HG03575 (cell line): ENCODE measurements around the gene CLDN22.

Source experiments
- ATAC-seq: cut with Tn5 transposase; IDR thresholded peaks from one replicate; pipeline ENCODE4 v1.9.1; 2021; ENCODE audit not compliant: unreplicated experiment, insufficient number of reproducible peaks, low FRiP score; ENCODE audit errors: extremely low read depth

Gene CLDN22

DNA sequence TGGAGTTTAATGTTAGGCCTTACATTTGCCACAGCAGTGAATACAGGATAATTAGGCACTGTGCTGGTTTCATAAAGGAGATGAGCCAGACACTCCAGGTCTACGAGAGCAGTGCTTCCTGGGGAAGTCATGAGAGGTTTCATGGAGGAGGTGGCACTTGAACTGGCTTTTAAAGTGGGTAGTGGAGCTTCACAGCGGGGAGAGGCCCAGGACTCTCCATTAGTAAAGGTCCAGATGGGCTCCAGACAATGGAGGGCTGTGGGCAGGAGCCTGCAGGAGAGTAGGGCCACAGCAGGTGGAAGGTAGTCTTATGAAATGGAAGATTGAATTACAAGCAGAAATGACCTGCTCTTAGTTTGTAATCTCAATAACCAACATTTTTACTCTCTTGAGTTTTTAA, 29.0 kb downstream of the CLDN22 start:
- no peak for ATAC-seq

- ATAC-seq = no peak
Observed at GRCh38 chr4:183289688-183290087, 30.4 kb downstream of the CLDN22 start.

DNA sequence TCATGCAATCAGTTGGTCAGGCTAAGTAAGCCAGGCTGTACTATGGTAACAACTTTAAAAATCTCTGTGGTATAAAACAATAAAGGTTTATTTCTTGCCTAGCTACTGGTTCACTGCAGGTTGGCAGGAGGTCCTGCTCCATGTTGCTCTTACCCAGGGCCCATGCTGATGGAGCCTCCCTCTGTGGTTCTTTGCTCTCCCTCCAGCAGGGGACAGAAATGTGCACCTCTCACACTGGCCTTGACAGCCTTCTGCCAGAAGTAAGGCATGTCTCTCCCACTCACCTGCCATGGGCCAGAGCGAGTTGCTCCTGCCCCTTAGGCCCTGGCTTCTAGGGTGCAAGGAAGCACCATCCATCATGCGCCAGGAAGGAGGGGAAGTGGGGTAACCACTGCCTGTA, 31.1 kb downstream of the CLDN22 start:
- ATAC-seq = no peak

- peak; percentile 43 for ATAC-seq
Observed at GRCh38 chr4:183287677-183288076, 32.4 kb downstream of the CLDN22 start.

DNA sequence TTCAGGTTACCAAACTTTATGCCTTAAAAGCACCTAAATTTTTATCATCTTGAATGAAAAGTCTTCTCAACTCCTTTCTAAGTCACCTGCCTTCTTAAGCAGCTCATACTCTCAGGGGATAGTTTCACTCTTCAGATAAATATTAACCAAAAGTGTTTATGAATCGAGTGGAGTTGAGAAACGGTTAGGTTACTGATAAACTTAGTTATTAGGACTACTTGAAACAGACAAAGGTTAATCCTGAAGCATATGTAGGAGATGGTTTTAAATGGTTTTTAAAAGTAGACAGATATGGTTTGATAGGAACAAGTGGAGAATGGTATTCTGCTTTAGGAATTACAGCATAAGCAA, 32.8 kb downstream of the CLDN22 start:
- ATAC-seq = peak; percentile 59

- no peak for ATAC-seq
Observed at GRCh38 chr4:183286590-183287308, 33.3 kb downstream of the CLDN22 start.

DNA sequence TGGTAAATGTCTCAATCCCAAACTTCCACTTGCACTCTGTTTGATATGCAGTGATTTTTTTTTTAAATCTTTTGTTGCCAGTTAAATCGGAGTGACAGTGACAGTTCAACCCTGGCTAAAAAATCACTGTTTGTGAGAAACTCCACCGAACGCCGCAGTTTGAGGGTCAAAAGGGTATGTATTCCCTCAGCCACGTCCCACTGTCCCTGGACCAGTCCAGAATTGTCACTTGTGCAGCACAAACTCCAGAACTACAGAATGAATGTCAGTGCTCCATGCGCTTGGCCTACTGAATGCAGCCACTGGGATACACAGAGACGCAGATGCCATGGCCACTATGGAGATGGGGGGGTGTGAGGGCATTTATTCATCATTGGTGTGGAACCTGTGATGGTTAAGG, 34.2 kb downstream of the CLDN22 start:
- no peak for ATAC-seq

DNA sequence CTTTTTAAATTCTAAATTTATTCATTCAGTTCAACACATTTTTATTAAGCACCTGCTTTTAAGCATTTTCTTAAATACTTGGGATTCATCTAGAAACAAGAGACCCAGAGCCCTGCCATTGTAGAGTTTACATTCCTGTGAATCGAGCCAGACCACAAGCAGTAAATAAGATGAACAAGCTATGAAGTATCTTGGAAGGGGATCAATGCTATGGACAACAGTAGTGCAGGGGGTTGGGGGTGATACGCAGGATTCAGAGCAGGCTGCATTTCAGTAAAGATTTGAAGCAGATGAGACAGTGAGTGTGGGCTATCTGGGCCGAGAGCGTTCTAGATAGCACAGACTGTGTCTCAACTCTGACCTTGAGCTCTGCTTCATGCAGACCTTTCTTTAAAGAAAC, 35.1 kb downstream of the CLDN22 start:
- ATAC-seq = no peak

DNA sequence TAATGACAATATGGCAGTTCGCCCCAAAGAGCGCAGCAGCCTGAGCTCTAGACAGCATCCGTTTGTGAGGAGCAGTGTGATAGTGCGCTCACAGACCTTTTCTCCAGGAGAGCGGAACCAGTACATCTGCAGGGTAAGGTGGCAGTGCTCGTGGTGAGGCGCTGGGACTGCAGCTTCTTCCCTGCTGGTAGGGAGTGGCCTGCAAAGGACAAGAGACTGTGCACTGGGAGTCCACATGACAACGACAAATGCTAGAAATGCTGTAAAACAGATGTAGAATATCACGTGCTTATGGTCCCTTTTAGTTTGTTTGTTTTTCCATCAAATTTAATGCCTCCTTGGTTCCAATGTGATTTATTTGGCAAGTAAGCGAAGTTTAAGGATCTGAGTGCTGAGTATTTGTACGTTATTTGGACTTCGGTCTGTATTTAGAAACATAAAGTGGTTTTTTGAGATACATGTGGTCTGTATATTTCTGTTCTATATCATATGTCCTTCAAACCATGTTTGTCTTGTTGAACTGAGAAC, 35.8 kb downstream of the CLDN22 start:
- ATAC-seq = no peak

DNA sequence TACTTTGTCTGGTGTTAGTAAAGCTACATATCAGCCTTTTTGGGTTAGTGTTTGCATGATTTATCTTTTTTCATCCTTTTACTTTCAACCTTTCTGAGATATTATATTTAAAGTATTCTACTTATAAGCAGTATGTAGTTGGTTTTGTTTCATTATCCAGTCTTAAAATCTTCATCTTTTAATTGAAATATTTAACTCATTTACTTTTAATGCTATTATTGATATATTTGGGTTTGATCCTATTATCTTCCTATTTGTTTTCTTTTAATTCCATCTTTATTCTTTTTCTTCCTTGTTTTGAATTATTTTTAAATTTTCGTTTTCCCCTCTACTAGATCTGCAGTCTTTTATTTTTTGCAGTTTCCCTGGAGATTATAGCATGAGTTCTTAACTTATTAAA, 44.0 kb downstream of the CLDN22 start:
- ATAC-seq = no peak

DNA sequence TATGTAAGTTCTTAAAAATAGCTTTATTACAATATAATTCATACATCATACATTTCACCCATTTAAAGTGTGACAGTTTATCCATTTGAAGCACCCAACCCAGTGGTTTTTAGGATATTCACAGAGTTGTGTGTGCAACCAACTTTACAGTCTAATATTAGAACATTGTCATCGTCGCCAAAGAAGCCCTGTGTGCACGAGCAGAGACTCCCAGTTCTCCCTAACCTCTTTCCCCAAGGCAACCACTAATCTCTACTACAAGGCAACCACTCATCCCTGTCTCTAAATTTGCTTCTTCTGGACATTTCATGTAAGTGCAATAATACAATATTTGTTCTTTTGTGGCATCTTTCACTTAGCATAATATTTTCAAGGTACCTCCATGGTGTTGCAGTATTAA, 47.7 kb downstream of the CLDN22 start:
- no peak for ATAC-seq

DNA sequence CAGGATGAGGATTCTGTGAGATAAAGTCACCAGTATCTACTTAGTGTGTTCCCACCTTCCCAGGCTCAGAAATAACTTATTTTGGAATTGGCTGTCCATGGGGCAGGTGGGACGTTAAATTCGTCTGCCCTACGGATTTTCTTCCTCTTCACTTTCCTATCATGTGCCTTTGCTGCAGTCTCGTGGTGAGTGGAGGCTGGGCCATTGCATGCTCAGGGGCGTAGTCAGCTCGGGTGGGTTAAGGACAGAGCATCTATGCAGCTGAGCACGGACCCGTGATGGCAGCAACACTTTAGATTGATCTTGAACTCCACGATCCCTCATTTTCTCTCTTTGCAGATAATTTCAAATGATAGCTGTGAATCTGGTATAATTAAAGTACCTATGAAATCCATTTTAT, 51.5 kb downstream of the CLDN22 start:
- ATAC-seq = no peak
